HTR-8/SVneo (cell line): Measurements from ENCODE around the gene RECQL.

Experiments used
- DNase-seq: peaks from one replicate; pipeline ENCODE4 v3.0.0; 2011; ENCODE audit warnings: low spot score, mixed read lengths; ENCODE audit not compliant: insufficient read length
- FAIRE-seq: peaks from 2 replicates; lab custom pipeline; 2011; peaks lifted over from hg19 to GRCh38; lab: Jason Lieb, UNC

Gene RECQL, protein sequence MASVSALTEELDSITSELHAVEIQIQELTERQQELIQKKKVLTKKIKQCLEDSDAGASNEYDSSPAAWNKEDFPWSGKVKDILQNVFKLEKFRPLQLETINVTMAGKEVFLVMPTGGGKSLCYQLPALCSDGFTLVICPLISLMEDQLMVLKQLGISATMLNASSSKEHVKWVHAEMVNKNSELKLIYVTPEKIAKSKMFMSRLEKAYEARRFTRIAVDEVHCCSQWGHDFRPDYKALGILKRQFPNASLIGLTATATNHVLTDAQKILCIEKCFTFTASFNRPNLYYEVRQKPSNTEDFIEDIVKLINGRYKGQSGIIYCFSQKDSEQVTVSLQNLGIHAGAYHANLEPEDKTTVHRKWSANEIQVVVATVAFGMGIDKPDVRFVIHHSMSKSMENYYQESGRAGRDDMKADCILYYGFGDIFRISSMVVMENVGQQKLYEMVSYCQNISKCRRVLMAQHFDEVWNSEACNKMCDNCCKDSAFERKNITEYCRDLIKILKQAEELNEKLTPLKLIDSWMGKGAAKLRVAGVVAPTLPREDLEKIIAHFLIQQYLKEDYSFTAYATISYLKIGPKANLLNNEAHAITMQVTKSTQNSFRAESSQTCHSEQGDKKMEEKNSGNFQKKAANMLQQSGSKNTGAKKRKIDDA

DNA sequence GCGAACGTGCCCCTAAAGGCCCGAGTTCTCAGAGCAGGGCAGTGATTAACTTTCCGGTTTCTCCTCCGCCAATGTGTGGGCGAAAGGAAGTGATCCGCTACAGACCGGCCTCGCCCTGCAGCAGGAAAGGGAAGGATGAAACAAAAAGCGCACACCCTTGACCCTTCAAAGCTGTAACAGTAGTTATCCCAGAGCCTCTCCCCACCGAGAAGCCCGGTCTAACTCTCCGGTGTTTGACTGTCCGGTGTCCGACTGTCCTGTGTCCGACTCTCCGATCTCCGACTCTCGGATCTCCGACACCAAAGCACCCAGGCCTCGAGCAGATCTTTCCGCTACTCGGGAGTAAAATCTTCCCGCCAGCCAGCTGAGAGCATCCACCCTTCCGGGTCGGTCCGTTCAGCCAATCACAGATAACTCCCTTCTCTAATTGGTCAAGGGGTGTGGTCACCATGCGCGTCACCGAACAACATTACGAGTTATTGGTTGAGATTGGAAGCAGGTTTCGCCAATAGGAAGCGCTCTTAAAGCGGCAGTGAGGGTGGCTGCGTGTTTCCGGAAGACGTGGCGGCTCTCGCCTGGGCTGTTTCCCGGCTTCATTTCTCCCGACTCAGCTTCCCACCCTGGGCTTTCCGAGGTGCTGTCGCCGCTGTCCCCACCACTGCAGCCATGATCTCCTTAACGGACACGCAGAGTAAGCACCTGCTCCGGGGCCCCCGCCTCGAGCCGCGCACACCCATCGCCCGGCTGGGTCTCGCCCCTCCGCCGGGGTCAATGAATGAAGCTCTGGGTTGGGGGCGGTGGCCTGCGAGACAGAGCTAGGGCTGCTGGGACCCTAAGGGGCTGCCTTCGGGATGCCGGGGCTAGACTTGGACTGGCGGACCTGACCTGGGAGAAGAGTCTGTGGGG, at the start of gene RECQL, which contains the start of gene GOLT1B:
TSS of gene RECQL (minus strand) at position 378 of the 906 bp plus-strand sequence. CDS start 2,065 bp downstream, outside the sequence.
TSS of gene GOLT1B (plus strand) at position 532 of the 906 bp plus-strand sequence. CDS start at position 667, 135 bp downstream.
- DNase-seq (peak; percentile 91), FAIRE-seq (peak; percentile 86)

DNA sequence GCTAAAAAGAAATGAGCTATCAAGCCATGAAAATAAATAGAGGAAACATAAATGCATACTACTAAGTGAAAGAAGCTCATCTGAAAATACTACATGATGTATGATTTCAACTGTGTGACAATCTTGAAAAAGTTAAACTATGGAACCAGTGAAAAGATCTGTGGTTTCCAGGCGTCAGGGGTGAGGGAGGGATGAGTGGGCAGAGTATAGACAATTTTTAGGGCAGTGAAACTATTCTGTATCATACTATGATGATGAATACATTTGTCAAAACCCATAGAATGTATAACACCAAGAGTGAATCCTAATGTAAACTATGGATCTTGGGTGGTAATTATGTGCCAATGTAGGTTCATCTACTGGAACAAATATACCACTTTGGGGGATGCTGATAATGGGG, 46.0 kb upstream of the RECQL start:
- FAIRE-seq (no peak), DNase-seq (no peak)

DNA sequence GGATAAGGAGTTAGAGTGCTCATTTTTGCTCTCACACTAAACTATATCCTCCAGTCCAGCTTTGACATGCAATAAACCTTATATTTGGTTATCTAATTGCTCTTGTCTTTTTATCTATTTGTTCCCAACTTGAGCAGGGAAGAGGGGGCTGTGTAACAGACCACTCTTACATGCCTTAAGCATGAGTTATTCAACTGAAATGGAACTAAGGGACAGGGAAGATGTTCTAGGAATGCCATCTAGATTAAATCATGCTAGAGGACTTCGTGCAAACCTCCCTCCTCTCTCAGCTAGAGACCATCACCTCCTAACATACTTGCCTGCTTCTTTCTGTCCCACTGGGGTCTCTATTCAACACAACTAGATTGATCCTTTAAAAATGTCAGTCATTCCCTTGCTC, 45.3 kb upstream of the RECQL start:
- FAIRE-seq (no peak), DNase-seq (no peak)

DNA sequence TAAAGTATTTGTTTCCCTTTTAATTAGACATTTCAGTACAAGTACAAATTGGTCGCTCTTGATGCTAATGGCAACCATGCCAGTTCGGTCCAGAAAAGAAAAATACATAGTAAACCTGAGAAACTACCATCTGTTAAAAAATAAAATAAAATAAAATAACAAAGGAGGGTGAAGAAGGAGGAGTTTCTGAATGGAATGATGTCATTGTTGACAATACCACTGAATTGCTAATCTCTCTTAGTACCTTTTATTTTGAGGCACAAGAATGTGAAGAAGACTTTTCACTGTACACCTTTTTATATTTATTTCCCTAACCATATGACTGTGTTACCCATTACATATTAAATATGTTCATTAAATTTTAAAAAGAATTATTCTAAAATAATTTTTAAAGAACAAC, 44.1 kb upstream of the RECQL start:
- FAIRE-seq: no peak
- DNase-seq: no peak

GRCh38 chr12:21543151-21543550, 41.7 kb upstream of the RECQL start:
- DNase-seq (no peak), FAIRE-seq (no peak)

DNA sequence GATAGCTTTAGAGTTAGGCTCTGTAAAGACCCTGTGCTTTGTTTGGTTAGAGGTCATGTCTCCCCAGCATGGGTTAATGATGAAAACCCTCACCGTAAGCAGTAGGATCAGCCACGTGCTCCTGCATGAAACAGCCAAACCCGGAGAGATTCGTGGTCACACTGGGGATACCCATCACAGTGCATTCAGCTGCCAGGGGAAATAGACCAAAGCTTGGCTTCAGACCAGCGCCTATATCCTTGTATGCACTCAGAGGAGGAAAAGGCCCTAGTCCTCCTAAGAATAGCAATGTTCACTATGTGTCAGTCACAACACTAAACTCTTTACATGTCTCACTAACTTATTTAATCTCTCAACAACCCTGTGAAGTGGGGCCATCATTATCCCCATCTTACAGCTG, 41.0 kb upstream of the RECQL start:
- FAIRE-seq (no peak), DNase-seq (no peak)

GRCh38 chr12:21541773-21542172, 40.3 kb upstream of the RECQL start:
- DNase-seq (no peak), FAIRE-seq (no peak)

GRCh38 chr12:21539797-21540196, 38.4 kb upstream of the RECQL start:
- DNase-seq (no peak), FAIRE-seq (no peak)

DNA sequence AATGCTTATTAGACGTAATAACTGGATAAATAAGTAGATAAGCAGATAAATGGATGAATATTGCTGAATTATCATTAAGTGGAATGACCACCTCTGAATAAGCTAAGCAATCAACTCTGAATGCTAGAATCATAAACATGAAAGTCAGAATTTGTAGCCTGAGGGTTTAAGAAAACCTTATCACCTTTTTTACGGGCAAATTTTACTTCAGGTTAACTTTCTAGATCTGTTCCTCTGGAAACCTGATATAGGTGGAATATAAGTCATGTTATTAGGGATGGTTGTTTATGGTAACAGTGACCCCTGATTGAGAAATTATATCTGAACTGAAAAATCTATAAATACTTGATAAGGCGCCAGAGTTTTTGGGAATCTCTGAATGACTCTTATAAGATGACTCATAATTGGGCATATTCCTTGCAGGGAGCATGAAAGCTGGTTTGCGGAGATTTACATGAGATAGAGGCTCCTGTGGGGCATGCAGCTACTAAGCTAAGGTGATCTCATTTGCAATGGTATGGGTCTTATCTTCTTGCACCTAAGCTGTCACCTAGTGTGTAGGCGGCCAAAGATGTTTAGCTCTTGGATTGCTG, 36.7 kb upstream of the RECQL start:
- FAIRE-seq: no peak

GRCh38 chr12:21529456-21529855, 28.0 kb upstream of the RECQL start:
- DNase-seq (no peak), FAIRE-seq (no peak)

More for the DNA sequence above, 36.7 kb upstream of the RECQL start:
- DNase-seq: no peak

GRCh38 chr12:21528953-21529352, 27.5 kb upstream of the RECQL start:
- FAIRE-seq (no peak), DNase-seq (no peak)

DNA sequence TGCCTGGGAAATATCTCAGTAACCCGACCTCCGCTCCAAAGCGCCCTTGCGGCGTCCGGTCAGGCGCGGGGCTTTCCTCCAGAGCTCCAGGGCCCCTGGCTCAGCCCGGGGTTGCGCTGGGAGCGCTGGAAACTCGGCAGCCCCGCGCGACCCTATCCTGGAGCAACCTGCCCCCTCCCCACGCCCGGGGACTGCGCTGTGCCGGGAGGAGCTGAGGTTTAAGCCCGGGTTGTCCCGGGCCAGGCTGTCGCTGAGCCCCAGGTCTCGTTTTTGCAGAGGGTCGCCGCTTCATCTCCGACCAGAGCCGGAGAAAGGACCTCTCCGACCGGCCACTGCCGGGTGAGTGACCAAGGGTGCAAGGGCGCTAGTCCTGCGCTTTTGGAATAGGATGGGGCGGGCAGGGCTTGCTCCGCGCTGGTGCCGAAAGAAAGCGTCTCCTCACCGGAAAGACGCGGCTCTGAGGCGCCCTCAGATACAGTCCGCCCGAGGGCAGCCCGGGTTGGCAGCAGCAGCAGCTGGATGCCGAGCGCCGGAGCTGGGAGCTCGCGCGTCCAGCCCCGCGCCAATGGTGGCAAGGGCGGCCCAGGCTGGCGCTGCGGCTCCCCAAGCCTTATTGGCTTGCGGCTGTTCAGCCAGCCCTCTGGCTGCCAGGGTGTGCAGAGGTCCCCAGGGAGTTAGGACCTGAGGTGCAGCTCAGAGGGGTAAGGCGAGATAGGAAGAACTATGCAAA, 26.2 kb upstream of the RECQL start:
- DNase-seq (peak; percentile 32), FAIRE-seq (no peak)

GRCh38 chr12:21526721-21527345, 25.4 kb upstream of the RECQL start:
- no peak for DNase-seq
- no peak for FAIRE-seq

GRCh38 chr12:21526053-21526452, 24.6 kb upstream of the RECQL start, which contains the start of gene SPX:
SPX (plus strand) TSS chr12:21526296; CDS start chr12:21526473, 177 bp downstream.
- no peak for FAIRE-seq
- DNase-seq: peak; percentile 15

DNA sequence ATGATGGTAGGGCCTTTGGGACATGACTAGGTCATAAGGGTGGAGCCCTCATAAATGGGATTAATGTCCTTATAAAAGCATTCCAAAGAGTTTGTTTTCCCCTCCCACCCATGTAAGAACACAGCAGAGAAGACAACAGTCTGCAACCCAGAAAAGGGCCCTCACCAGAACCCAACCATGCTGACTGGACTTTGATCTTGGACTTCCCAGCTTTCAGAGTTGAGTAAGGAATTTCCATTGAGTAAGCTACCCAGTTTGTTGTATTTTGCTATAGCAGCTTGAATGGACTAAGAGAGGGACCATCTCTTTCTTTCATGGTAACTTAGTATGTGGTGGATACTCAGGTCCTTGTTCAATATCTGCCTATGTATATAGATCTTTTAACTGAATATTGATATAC, 21.7 kb upstream of the RECQL start:
- FAIRE-seq: no peak
- no peak for DNase-seq

GRCh38 chr12:21521541-21521940, 20.1 kb upstream of the RECQL start:
- no peak for FAIRE-seq
- no peak for DNase-seq

DNA sequence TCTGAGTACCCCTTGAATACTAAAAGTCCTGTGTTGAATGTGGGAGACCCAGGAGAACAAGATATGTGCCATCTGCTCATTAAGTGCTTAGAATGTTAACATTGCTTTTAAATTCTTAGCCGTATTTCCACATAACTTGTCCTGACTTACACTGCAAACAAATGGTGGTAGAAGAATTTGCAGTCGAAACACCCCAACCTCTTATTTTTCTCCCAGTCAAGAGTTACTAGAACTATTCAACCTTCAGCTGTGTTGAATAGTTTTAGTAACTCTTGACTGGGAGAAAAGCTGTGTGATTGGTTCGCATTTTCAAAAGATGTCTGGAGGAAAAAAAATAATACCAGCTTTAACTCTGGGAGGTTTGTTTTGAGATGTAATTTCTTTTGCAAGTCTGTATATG, 17.0 kb upstream of the RECQL start:
- FAIRE-seq: no peak

DNA sequence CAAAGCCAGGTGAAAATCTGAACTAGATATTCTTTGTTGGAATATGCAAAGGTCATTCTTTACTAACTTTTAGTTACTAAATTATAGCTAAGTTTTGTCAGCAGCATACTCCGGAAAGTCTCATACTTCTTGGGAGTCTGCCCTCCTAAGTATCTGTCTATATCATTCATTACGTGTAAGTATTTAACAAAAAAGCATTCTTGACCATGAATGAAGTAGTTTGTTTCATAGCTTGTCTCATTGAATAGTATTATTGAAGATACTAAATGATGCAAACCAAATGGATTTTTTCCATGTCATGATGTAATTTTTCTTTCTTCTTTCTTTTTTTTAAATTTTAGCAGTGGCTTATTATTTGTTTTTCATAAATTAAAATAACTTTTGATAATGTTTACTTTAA, 14.8 kb upstream of the RECQL start:
- FAIRE-seq (no peak), DNase-seq (no peak)

More for the DNA sequence above, 17.0 kb upstream of the RECQL start:
- DNase-seq: no peak

- FAIRE-seq: no peak
- no peak for DNase-seq
Observed at GRCh38 chr12:21509768-21510167, 8.3 kb upstream of the RECQL start.
